ACHN (cell line): Measurements from ENCODE around the gene DNAH6.

Experiments
- DNase-seq: peaks from one replicate; pipeline ENCODE4 v3.0.0-alpha.2; 2015
- in situ Hi-C: cut with HindIII; loops from 2 replicates; pipeline ENCODE4 v1.10.0; 2017; ENCODE audit warnings: low sequenced_read_pairs, low pct_ligation_motif_present, low pct_unique_long_range_greater_than_20kb

DNAH6 gene

DNA sequence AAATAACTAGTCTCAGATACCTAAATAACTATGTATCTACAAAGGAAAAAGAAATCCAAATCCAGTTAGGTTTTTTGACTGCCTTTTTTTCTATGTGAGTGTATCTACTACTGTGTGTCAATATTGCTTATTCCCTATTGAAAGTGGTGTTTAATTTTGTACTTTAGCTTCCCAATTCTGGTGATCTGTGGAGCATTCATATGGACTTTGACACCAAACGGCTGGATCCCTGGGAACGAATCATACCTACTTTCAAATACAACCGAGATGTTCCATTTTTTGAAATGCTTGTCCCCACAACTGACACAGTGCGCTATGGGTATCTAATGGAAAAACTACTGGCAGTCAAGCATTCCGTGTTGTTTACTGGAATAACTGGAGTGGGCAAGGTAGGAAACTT lies 152.8 kb downstream of the DNAH6 start:
- DNase-seq, result no peak
- in situ Hi-C loops, result no loop called here

DNA sequence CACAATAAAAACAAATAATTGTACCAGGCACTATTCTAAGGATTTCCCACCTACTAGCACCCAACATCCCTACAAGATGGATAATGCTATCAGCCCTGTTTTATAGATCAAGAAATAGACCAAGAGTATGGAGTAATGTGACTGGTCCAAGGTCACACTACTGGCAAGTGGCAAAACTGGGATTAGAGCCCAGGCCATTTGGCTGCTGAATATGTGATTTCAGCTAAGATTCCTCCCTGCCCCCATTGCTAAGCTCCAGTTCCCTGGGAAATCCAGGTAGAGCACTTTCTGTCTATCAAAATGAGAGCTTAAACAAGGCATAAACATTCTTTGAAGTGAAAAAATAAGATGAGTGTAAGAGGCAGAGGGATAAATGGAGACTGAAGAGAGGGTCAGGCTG lies 157.8 kb downstream of the DNAH6 start:
- in situ Hi-C loops, result no loop called here
- no peak for DNase-seq

DNA sequence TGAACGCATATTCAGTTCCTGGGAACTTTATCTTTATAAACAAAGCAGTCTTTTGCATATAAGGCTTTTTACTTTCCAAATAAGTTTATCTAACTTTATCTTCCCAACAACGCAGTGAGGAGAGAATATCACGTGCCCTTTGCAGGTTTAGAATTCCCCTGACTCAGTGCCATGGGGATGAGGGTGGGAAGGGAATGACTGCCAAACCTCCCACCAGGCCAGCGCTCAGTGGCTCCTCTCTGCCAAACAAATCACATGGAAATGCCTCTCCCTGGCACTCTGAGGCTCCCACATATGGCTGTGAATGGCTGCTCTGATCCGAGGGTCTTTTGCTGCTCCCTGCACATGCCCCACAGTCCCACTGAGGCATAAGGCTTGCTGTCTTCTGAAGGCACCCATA lies 158.3 kb downstream of the DNAH6 start:
- in situ Hi-C loops, result no loop called here
- no peak for DNase-seq

- no peak for DNase-seq
- in situ Hi-C loops, result no loop called here
These were observed 160.0 kb downstream of the DNAH6 start for GRCh38 chr2:84676295-84676694.

GRCh38 chr2:84678214-84678613 lies 161.9 kb downstream of the DNAH6 start:
- in situ Hi-C loops, result no loop called here

DNA sequence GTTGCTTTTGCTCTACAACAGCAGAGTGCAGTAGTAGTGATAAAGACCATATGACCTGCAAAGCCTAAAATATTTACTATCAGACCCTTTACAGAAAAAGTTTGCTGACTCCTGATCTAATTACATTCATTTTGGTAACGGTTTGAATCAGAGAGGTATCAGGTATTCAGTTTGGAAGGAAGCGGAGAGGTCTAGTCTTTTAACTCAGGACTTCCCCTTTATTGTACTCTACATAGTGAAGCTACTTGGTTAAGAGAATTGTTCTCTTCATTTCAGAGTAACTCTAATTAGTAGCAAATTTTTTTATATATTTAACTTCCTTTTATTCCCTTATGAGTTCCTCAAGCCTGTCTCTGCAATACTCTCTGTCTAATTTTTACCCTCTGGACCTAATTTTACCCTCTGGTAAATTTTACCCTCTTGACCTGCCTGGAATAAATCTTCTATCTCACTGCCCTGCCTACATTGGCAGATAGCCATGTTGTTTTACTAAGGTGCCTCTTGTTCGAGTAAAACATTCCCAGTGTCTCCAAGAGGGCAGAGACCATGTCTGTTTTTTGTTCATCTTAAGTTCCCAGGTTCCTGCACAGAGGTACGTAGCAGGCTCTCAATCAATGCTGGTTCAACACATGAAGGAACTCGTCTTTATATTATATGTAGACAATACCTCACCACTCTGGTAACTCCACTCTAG lies 170.6 kb downstream of the DNAH6 start:
- in situ Hi-C loops, result no loop called here
- DNase-seq, result peak; percentile 15

More at GRCh38 chr2:84678214-84678613, 161.9 kb downstream of the DNAH6 start:
- DNase-seq, result no peak

GRCh38 chr2:84687498-84688149 lies 171.3 kb downstream of the DNAH6 start:
- no peak for DNase-seq
- in situ Hi-C loops, result no loop called here

DNA sequence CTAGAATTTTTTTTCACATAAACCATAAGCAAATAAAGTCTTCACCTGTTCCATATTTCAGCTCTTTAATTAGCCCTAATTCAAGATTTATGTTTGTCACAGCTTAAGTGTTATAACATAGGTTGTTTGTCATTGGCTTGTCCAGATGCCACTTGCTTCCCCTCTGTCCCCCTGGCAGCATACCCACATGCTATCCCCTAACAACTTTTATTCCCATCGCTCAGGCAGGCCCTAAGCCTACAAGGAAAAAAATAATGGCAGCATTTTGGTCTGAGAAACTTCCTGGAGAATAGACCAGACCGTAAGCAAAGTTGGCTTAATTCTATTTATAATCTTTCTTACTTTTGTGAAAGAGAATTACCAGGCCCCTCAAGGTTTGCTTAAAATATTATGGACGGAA lies 173.9 kb downstream of the DNAH6 start:
- in situ Hi-C loops, result no loop called here

DNA sequence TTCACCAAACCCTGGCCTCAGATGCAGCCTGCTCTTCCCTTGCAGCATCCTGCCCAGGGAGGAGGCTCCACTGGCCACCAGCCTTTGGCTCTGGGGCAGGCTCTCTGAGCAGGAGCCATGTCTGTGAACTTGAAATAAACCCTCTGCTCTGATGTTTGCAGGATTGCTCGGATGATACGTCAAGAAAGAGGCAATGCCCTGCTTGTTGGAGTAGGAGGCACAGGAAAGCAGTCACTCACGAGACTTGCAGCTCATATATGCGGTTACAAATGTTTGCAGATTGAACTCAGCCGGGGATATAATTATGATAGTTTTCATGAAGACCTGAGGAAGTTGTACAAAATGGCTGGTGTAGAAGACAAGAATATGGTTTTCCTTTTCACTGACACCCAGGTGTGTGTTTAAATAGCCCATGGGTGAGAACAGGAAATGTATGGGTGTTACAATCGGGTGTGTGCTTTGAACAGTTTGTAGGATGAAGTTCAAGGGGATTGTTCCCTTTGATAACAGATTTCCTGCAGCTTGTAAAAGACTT lies 177.9 kb downstream of the DNAH6 start:
- in situ Hi-C loops, result no loop called here
- no peak for DNase-seq

More for the DNA sequence above, 173.9 kb downstream of the DNAH6 start:
- no peak for DNase-seq

GRCh38 chr2:84697895-84698294 lies 181.6 kb downstream of the DNAH6 start:
- in situ Hi-C loops, result no loop called here
- no peak for DNase-seq

GRCh38 chr2:84700006-84700405 lies 183.7 kb downstream of the DNAH6 start:
- in situ Hi-C loops, result no loop called here

GRCh38 chr2:84701880-84702279 lies 185.6 kb downstream of the DNAH6 start:
- DNase-seq, result no peak
- in situ Hi-C loops, result no loop called here

More at GRCh38 chr2:84700006-84700405, 183.7 kb downstream of the DNAH6 start:
- DNase-seq, result no peak

- no peak for DNase-seq
- in situ Hi-C loops, result no loop called here
These were observed 186.6 kb downstream of the DNAH6 start for GRCh38 chr2:84702941-84703340.

GRCh38 chr2:84703831-84704230 lies 187.5 kb downstream of the DNAH6 start:
- in situ Hi-C loops, result no loop called here
- no peak for DNase-seq

- DNase-seq, result no peak
- in situ Hi-C loops, result no loop called here
These were observed 188.4 kb downstream of the DNAH6 start for GRCh38 chr2:84704505-84705244.

DNA sequence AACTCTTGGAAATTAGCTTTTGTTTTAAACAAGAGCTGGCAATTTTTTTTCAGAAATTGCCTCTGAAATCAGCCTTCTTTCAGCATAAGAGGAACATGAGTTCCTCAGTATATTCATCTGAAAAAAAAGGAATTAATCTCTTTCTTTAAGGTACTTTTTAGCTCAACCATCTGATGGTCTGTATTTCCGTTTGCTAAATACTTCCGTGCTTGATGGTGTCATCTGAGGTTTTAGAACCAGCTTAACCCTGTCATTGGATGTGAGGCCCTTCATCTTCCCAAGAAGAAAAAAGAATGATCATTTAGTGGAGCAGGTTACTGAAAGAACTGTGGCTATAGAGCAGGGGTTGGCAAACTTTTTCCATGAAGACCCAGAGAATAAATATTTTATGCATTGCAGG lies 189.6 kb downstream of the DNAH6 start:
- in situ Hi-C loops, result no loop called here

DNA sequence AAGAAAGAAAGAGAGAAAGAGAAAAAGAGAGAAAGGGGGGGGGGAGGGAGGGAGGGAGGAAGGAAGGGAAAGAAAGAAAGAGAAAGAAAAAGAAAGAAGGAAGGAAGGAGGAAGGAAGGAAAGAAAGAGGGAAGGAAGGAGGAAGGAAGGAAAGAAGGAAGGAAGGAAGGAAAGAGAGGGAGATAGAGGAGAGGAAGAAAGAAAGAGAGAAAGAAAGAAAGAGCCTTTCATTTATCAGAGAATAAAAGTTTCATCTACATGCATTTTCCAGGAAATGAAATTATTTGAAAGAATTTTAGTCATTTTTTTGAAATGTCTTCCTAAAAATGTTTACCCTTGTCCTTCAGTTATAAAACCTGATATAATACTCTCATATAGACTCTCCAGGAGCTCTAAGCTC lies 192.1 kb downstream of the DNAH6 start:
- DNase-seq, result no peak
- in situ Hi-C loops, result no loop called here

More for the DNA sequence above, 189.6 kb downstream of the DNAH6 start:
- DNase-seq, result no peak

GRCh38 chr2:84711651-84712050 lies 195.4 kb downstream of the DNAH6 start:
- in situ Hi-C loops, result no loop called here
- DNase-seq, result no peak

- in situ Hi-C loops, result no loop called here
- no peak for DNase-seq
These were observed 197.1 kb downstream of the DNAH6 start for GRCh38 chr2:84713441-84713840.
